SH-SY5Y (cell line): ENCODE measurements around the gene AKR1B1.

Source experiments
- GATA2 ChIP-seq: IDR thresholded peaks from 2 replicates; pipeline ENCODE4 v1.6.1; 2011; ENCODE audit warnings: mild to moderate bottlenecking, low read depth, low read length
- GATA3 ChIP-seq: IDR thresholded peaks from 2 replicates; pipeline ENCODE4 v1.6.1; 2011; ENCODE audit warnings: low read depth, mild to moderate bottlenecking, low read length, moderate library complexity

DNA sequence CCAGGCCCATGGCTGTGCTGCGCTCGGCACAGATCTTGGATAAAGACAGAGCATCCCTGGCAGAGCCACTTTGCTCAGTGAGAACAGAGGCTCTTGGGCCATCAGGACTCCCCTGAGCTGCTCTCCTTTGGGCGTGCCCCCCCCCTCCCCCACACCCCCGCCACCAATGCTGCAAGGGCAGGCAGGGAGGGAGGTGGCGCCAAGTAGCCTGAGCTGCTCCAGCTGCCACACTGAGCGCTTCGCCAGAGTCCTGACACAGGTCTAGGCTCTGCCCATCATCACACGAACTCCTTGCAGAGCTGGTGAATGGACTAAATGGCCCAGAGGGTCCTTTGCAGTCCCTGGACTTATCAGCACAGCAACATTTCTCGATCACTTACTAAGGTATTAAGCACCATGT, 12.5 kb downstream of the AKR1B1 start:
- no peak for TF ChIP-seq GATA3
- TF ChIP-seq GATA2: no peak
